ENCODE measurements around the gene C12orf42.
"Not testable (repeated sequence)": the region's sequence is repeated elsewhere in the genome, so short reads cannot be mapped to it uniquely, and the experiment has no call there.

C12orf42 gene

GRCh38 chr12:103494734-103495468, 867 bp downstream of the C12orf42 start:
- DNase-seq (ENCODE audit: low read depth) = no peak

- DNase-seq (ENCODE audit: low read depth) = no peak
Observed at GRCh38 chr12:103494051-103494733, 1.6 kb downstream of the C12orf42 start.

GRCh38 chr12:103493199-103493598, 2.6 kb downstream of the C12orf42 start:
- no peak for DNase-seq (ENCODE audit: low read depth)

- no peak for DNase-seq (ENCODE audit: low read depth)
Observed at GRCh38 chr12:103482365-103482764, 13.4 kb downstream of the C12orf42 start.

GRCh38 chr12:103475073-103475472, 20.7 kb downstream of the C12orf42 start:
- no peak for DNase-seq (ENCODE audit: low read depth)

GRCh38 chr12:103470664-103471063, 25.1 kb downstream of the C12orf42 start:
- no peak for DNase-seq (ENCODE audit: low read depth)

- no peak for DNase-seq (ENCODE audit: low read depth)
Observed at GRCh38 chr12:103469719-103470118, 26.0 kb downstream of the C12orf42 start.

- no peak for DNase-seq (ENCODE audit: low read depth)
Observed at GRCh38 chr12:103468837-103469236, 26.9 kb downstream of the C12orf42 start.

GRCh38 chr12:103462675-103463074, 33.1 kb downstream of the C12orf42 start:
- no peak for DNase-seq (ENCODE audit: low read depth)

- DNase-seq (ENCODE audit: low read depth) = no peak
Observed at GRCh38 chr12:103457471-103457870, 38.3 kb downstream of the C12orf42 start.

- DNase-seq (ENCODE audit: low read depth) = no peak
Observed at GRCh38 chr12:103456006-103456405, 39.8 kb downstream of the C12orf42 start.

GRCh38 chr12:103455020-103455763, 40.6 kb downstream of the C12orf42 start:
- no peak for DNase-seq (ENCODE audit: low read depth)

- DNase-seq (ENCODE audit: low read depth) = no peak
Observed at GRCh38 chr12:103444983-103445382, 50.8 kb downstream of the C12orf42 start.

- no peak for DNase-seq (ENCODE audit: low read depth)
Observed at GRCh38 chr12:103442822-103443221, 52.9 kb downstream of the C12orf42 start.

- DNase-seq (ENCODE audit: low read depth) = no peak
Observed at GRCh38 chr12:103442182-103442555, 53.6 kb downstream of the C12orf42 start.

- no peak for DNase-seq (ENCODE audit: low read depth)
Observed at GRCh38 chr12:103441437-103442181, 54.2 kb downstream of the C12orf42 start.

GRCh38 chr12:103434165-103435105, 61.3 kb downstream of the C12orf42 start:
- not testable (repeated sequence) for DNase-seq (ENCODE audit: low read depth)

- DNase-seq (ENCODE audit: low read depth) = no peak
Observed at GRCh38 chr12:103431950-103432349, 63.8 kb downstream of the C12orf42 start.

GRCh38 chr12:103431387-103431786, 64.4 kb downstream of the C12orf42 start:
- DNase-seq (ENCODE audit: low read depth) = no peak

- not testable (repeated sequence) for DNase-seq (ENCODE audit: low read depth)
Observed at GRCh38 chr12:103425674-103426073, 70.1 kb downstream of the C12orf42 start.
